ENCODE data around the gene C16orf74.

DNA sequence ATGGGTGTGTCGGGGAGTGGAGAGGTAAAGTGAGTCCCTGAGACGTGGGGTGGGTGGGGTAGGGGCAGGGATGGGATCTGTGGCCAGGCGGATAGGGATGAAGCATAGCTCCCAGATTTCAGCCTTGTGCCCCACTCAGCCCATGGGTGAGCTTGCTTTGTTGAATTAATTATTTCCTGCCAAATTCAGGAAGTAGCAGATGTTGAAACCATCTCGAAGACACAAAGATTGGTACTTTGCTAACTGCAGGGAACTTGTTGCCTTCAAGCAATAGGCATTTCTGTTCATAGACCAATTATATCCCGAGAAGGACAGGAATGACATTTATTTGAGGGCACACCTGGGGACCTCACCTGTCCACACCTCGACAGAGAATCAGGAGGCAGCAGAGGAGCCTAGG is 11.0 kb upstream of the C16orf74 start:
- TF ChIP-seq, protein P1, sequence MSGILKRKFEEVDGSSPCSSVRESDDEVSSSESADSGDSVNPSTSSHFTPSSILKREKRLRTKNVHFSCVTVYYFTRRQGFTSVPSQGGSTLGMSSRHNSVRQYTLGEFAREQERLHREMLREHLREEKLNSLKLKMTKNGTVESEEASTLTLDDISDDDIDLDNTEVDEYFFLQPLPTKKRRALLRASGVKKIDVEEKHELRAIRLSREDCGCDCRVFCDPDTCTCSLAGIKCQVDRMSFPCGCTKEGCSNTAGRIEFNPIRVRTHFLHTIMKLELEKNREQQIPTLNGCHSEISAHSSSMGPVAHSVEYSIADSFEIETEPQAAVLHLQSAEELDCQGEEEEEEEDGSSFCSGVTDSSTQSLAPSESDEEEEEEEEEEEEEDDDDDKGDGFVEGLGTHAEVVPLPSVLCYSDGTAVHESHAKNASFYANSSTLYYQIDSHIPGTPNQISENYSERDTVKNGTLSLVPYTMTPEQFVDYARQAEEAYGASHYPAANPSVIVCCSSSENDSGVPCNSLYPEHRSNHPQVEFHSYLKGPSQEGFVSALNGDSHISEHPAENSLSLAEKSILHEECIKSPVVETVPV (CRISPR knock-in tag; IDR thresholded peaks at IDR 0.05), result no peak
- no peak for TF ChIP-seq ZNF8 (CRISPR knock-in tag; IDR thresholded peaks at IDR 0.05)
- TF ChIP-seq ZFP30 (CRISPR knock-in tag; IDR thresholded peaks at IDR 0.05), result no peak
- TF ChIP-seq ARNTL (CRISPR knock-in tag; IDR thresholded peaks at IDR 0.05; ENCODE audit: borderline replicate concordance, low read depth), result no peak
- TF ChIP-seq OSR1 (CRISPR knock-in tag; IDR thresholded peaks at IDR 0.05), result no peak
- TF ChIP-seq TCF4 (CRISPR knock-in tag; IDR thresholded peaks at IDR 0.05; ENCODE audit: borderline replicate concordance), result no peak
